K562 (cell line): ENCODE measurements around the gene CBX1. TPM values are rescaled to one million over a fixed set of nuclear protein-coding genes. Genes with fewer than 3 reads are reported as not detected.

Source experiments
- BHLHE40 ChIP-seq: IDR thresholded peaks from 2 replicates; pipeline ENCODE4 v1.6.1; 2011; ENCODE audit warnings: low read length, improper control_type of control experiment
- CXXC5 ChIP-seq: fragments of 250-450 bp; sonication (Bioruptor Pico); IDR thresholded peaks from 2 replicates; pipeline ENCODE4 v1.8.0; 2022; ENCODE audit warnings: inconsistent platforms, mild to moderate bottlenecking, moderate library complexity
- ELK1 ChIP-seq: sonication (generic); formaldehyde crosslinking; IDR thresholded peaks from 2 replicates; pipeline ENCODE4 v1.8.1; 2022; ENCODE audit warnings: missing genetic modification reagents
- EWSR1 ChIP-seq: fragments of 450-650 bp; IDR thresholded peaks from 2 replicates; pipeline ENCODE4 v1.6.1; 2018; ENCODE audit warnings: borderline replicate concordance, mild to moderate bottlenecking, low read depth, moderate library complexity; ENCODE audit not compliant: partially characterized antibody
- FOXP4 ChIP-seq: sonication (generic); formaldehyde crosslinking; IDR thresholded peaks from 2 replicates; pipeline ENCODE4 v1.8.0; 2022; ENCODE audit warnings: mild to moderate bottlenecking, missing genetic modification reagents, borderline replicate concordance
- REST ChIP-seq, 2 experiments: fragments of 450-650 bp; formaldehyde crosslinking in 1 of 2; IDR thresholded peaks; 2 replicates each; pipeline versions ENCODE4 v1.4.0 to v1.6.1; 2014 to 2020; ENCODE audit warnings: mild to moderate bottlenecking in 2 of 2, borderline replicate concordance in 1 of 2, low read depth in 1 of 2
- SMARCC2 ChIP-seq: fragments of 450-650 bp; IDR thresholded peaks from 2 replicates; pipeline ENCODE4 v1.6.1; 2017; ENCODE audit warnings: antibody characterized with exemption, moderate library complexity, mild to moderate bottlenecking, low read depth
- TFAP4 ChIP-seq: sonication (generic); formaldehyde crosslinking; IDR thresholded peaks from 2 replicates; pipeline ENCODE4 v1.8.0; 2022; ENCODE audit warnings: missing genetic modification reagents, mild to moderate bottlenecking, moderate library complexity, borderline replicate concordance
- ZNF133 ChIP-seq: fragments of 250-450 bp; sonication (Bioruptor Pico); IDR thresholded peaks from 2 replicates; pipeline ENCODE4 v1.4.0; 2020; ENCODE audit warnings: mild to moderate bottlenecking
- ZNF668 ChIP-seq: fragments of 250-450 bp; sonication (Bioruptor Pico); IDR thresholded peaks from 2 replicates; pipeline ENCODE4 v1.8.0; 2022; ENCODE audit warnings: mild to moderate bottlenecking, inconsistent platforms
- ZNF699 ChIP-seq: fragments of 250-450 bp; sonication (Bioruptor Pico); IDR thresholded peaks from 2 replicates; pipeline ENCODE4 v1.8.0; 2021; ENCODE audit warnings: mild to moderate bottlenecking, moderate library complexity; ENCODE audit not compliant: insufficient replicate concordance
- polyA plus RNA-seq, 8 experiments: library from polyadenylated mRNA; depleted of rRNA in 4 of 8; stranded (reverse) in 5 of 8; unstranded in 3 of 8; fragments of >200 nt; fragmentation: Nextera tagmentation in 2 of 8; fragmentation: Illumina TruSeq in 1 of 8; extraction: Ambion mirVana in 2 of 8; extraction: Trizol in 1 of 8; gene quantifications; 2 replicates each; pipeline versions ENCODE4 v1.2.1 to v1.2.3, GENCODE V29; 2011 to 2014; ENCODE audit warnings: inconsistent platforms in 1 of 8, missing spikeins in 1 of 8
- total RNA-seq, 7 experiments: library from RNA; depleted of rRNA in 6 of 7; stranded (reverse); fragments of >200 nt in 6 of 7; fragmentation: Illumina TruSeq in 2 of 7; extraction: Trizol in 2 of 7; gene quantifications; 2 replicates each; pipeline versions ENCODE4 v1.2.1 to v1.2.3, GENCODE V29; 2011 to 2021; ENCODE audit warnings: low replicate concordance in 1 of 7

The CBX1 gene
- total and polyA plus RNA-seq, 9 of the 15 experiments (the other 6 are each of a cell fraction or from before 2014, with no cell fraction given): 10.6 to 95.7 (median 52.7) TPM

- TF ChIP-seq FOXP4 (CRISPR knock-in tag) (no peak), ZNF699 (CRISPR knock-in tag) (no peak), ZNF133 (CRISPR knock-in tag) (no peak), CXXC5 (peak; percentile 40), BHLHE40 (peak; percentile 47), REST (IDR thresholded peaks at IDR 0.05; ENCODE audit: borderline replicate concordance) (peak; percentile 99), REST (CRISPR knock-in tag; IDR thresholded peaks at IDR 0.05; ENCODE audit: low read depth) (no peak), SMARCC2 (no peak), EWSR1 (no peak), ZNF668 (CRISPR knock-in tag) (no peak), TFAP4 (CRISPR knock-in tag) (peak; percentile 77; the same call in 1 of the 2 replicates), ELK1 (no peak)
Measured at GRCh38 chr17:48026502-48027321, 74.6 kb downstream of the CBX1 start (continued).
